Measurements from ENCODE around the gene AKIRIN2.
A peak's percentile ranks its signal among the peaks of the same experiment; 100 is the strongest.

AKIRIN2 gene

DNA sequence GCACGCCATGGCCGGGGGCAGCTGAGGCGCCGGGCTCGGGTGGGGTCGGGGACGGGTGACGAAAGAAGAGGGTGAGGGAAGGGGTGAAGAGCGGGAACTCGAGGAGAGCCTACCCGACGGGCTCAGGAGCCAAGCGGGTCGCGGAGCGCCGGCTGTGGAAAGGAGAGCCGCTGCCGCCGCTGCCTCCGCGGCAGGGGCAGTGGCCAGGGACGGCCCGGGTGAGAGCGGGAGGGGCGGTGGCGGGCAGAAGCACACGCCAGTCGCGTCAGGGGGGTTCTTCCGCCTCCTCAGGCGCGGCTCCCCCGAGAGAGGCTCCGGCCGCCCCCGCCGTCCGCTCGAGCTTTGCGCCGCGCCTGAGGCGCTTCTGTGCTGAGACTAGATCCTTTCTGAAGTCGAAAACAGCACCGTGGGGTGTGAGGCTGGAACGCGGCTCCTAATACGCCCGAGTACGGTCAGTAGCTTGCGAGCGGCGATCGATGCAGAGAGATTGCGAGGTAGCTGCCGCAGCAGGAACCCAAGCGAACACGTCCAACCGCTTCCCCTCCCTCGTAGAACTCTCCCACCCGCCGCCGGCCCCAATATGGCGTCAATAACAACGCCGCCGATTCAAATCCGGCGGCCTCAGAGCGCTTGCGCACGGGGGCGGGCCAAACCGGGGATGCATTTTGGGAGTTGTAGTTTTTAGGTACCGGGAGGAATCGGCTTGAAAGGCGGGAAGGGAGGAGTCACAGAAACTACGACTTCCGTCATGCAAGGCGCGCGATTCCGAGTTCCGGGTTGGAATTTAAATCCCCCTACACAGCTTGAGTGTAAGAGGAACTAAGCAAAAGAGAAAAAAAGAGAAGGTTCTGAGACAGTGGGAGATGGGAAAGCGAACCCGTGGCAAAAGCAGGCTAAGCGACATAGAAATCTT, at the start of gene AKIRIN2:
AKIRIN2 (minus strand) TSS at position 558 of the 913 bp plus-strand sequence; CDS start at position 9, 549 bp downstream.
- Histone ChIP-seq H3K4me3 (ENCODE audit: low read depth, low read length) (peak within 1 kb of the TSS; percentile 87), H3K9me3 (ENCODE audit: control insufficient read depth, insufficient read depth, low read depth, low read length) (no peaks in the 10 kb centered on the region), H3K4me1 (ENCODE audit: control insufficient read depth, insufficient read depth, low read length) (peaks cover 12% of the 10 kb centered on the region), H3K27ac (ENCODE audit: low read depth, low read length) (peak within 1 kb of the TSS; percentile 95), H3K27me3 (ENCODE audit: control insufficient read depth, insufficient read depth, low read length) (no peaks in the 10 kb centered on the region), H3K9ac (ENCODE audit: low read length) (peak within 1 kb of the TSS; percentile 96), H3K36me3 (ENCODE audit: control insufficient read depth, insufficient read depth, low read length) (peaks cover 21% of the 10 kb centered on the region)

DNA sequence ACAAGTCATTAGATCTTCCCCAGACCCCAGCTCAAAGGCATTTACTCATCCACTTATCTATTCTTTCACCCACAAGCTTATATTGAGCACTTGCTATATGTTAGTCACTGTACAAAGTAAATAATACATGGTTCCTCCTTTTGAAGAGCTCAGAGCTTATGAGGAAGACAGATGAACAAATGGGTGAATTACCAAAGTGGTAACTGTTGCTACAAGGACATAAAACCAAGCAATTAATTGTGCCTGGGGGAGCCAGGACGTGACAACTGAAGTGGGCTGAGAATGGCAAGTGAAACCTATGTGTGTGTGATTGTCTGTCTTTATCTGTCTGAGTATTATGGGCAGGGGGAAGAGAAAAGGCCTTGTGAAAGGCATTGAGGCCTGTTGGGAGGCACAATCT, 45.6 kb upstream of the AKIRIN2 start:
- Histone ChIP-seq H3K27ac (ENCODE audit: low read depth, low read length) (no peak overlapping the region), H3K9ac (ENCODE audit: low read length) (no peak overlapping the region), H3K4me1 (ENCODE audit: control insufficient read depth, insufficient read depth, low read length) (no peaks in the 10 kb centered on the region)

DNA sequence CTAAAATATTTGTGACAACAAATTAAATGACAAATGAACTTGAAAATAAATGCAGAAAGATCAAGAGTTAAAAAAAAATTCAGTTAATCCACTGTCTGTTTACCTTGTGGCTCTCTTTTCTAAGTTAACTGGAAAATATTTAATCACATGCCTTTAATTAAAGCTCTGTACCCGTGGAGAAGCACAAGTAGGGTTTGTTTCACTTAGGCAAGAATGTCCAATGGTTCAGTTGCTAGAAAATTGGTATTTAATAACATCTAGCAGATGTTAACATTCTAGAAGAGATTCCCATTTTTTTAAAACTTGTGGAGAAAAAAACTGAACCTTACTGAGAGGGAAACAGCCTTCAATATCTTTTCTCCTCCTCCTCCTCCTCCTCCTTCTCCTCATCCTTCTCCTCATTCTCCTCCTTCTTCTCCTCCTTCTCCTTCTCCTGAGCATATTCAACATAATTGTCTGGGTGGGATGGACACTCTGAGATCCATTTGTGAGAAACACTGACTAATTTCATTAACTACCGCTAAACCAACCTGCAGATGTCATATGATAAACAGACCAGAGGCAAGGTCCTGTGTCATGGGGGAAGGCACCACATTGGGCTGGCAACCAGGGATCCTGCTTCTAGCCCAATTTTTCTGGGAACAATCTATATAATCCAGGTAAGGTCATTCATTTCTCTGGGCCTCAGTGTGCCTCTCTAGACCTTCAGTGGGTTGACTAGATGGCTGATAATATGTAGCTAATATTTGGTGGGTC, 44.1 kb upstream of the AKIRIN2 start:
- no peak overlapping the region for H3K9ac ChIP-seq (ENCODE audit: low read length)
- H3K4me1 ChIP-seq (ENCODE audit: control insufficient read depth, insufficient read depth, low read length): no peaks in the 10 kb centered on the region
- no peaks in the 10 kb centered on the region for H3K36me3 ChIP-seq (ENCODE audit: control insufficient read depth, insufficient read depth, low read length)
- H3K4me3 ChIP-seq (ENCODE audit: low read depth, low read length): no peak overlapping the region
- H3K9me3 ChIP-seq (ENCODE audit: control insufficient read depth, insufficient read depth, low read depth, low read length): no peaks in the 10 kb centered on the region
- no peaks in the 10 kb centered on the region for H3K27me3 ChIP-seq (ENCODE audit: control insufficient read depth, insufficient read depth, low read length)
- H3K27ac ChIP-seq (ENCODE audit: low read depth, low read length): no peak overlapping the region

More for the DNA sequence above, 45.6 kb upstream of the AKIRIN2 start:
- Histone ChIP-seq H3K9me3 (ENCODE audit: control insufficient read depth, insufficient read depth, low read depth, low read length) (no peaks in the 10 kb centered on the region), H3K4me3 (ENCODE audit: low read depth, low read length) (no peak overlapping the region), H3K27me3 (ENCODE audit: control insufficient read depth, insufficient read depth, low read length) (no peaks in the 10 kb centered on the region), H3K36me3 (ENCODE audit: control insufficient read depth, insufficient read depth, low read length) (no peaks in the 10 kb centered on the region)

DNA sequence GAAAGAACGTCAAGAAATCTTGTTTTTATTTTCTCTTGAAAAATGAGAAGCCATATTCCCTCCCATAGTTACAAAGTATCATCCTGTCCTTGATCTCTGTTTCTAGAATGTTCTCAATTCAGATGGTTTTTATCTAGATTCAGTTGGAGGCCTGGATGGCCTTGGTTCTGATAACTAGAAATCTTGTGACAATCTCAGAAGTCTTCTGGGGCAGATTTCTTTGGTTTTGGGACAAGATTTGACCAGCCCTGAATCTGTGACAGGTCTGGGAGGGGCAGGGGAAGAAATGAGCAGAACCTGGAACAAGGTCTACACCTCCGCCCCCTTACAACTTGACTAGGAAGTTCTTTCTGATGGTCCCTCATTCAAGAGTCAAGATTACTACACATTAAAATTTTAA, 41.4 kb upstream of the AKIRIN2 start:
- Histone ChIP-seq H3K9ac (ENCODE audit: low read length) (no peak overlapping the region), H3K4me3 (ENCODE audit: low read depth, low read length) (no peak overlapping the region), H3K27me3 (ENCODE audit: control insufficient read depth, insufficient read depth, low read length) (no peaks in the 10 kb centered on the region), H3K36me3 (ENCODE audit: control insufficient read depth, insufficient read depth, low read length) (no peaks in the 10 kb centered on the region), H3K27ac (ENCODE audit: low read depth, low read length) (no peak overlapping the region), H3K4me1 (ENCODE audit: control insufficient read depth, insufficient read depth, low read length) (no peaks in the 10 kb centered on the region), H3K9me3 (ENCODE audit: control insufficient read depth, insufficient read depth, low read depth, low read length) (no peaks in the 10 kb centered on the region)

DNA sequence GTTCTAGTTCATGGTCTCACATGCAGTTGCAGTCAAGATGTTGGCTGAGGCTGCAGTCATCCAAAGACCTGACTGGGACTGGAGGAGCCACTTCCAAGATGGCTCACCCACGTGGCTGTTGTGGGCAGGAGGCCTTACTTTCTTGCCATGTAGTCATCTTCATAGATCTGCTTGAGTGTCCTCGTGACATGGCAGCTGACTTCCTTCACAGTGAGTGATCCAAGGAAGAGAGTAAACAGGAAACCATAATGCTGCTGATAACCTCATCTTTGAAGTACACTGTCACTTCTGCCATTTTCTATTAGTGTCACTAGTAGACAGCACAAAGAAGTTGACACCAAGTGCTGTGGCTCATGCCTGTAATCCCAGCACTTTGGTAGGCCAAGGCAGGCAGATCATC, 40.1 kb upstream of the AKIRIN2 start:
- Histone ChIP-seq H3K4me1 (ENCODE audit: control insufficient read depth, insufficient read depth, low read length) (no peaks in the 10 kb centered on the region), H3K4me3 (ENCODE audit: low read depth, low read length) (no peak overlapping the region), H3K9ac (ENCODE audit: low read length) (no peak overlapping the region), H3K27ac (ENCODE audit: low read depth, low read length) (no peak overlapping the region), H3K9me3 (ENCODE audit: control insufficient read depth, insufficient read depth, low read depth, low read length) (0 out of 2 replicates have a peak, but pooled peaks cover 3% of the 10 kb centered on the region), H3K27me3 (ENCODE audit: control insufficient read depth, insufficient read depth, low read length) (no peaks in the 10 kb centered on the region), H3K36me3 (ENCODE audit: control insufficient read depth, insufficient read depth, low read length) (no peaks in the 10 kb centered on the region)

DNA sequence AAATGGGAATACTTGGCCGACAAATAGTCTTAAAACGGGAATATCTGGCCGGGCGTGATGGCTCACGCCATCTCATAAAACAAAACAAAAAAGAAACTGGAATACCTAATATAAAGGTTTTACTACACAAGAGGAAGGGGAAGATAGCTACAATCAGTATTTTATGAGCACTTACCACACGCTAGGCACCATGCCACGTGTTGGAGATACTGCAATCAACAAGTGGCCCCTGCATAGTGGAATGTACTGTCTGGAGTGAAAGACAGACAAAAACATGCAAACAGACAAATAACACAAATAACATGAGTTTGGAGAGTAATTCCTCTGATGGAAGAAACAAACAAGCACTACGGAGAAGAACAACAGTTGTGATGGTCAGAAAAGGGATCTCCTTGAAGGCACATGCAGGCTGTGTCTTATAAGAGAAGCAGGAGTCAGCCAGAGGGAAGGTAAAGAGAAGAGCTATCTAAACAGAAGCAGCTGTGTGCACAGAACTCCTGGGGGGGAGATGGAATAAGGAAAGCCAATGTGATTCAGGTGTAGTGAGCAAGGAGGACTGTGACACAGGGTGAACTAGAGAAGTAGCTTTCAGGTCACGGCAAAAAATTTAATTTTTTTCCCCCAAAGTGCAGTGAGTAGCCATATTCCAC, 39.1 kb upstream of the AKIRIN2 start:
- Histone ChIP-seq H3K27ac (ENCODE audit: low read depth, low read length) (no peak overlapping the region), H3K36me3 (ENCODE audit: control insufficient read depth, insufficient read depth, low read length) (no peaks in the 10 kb centered on the region)

DNA sequence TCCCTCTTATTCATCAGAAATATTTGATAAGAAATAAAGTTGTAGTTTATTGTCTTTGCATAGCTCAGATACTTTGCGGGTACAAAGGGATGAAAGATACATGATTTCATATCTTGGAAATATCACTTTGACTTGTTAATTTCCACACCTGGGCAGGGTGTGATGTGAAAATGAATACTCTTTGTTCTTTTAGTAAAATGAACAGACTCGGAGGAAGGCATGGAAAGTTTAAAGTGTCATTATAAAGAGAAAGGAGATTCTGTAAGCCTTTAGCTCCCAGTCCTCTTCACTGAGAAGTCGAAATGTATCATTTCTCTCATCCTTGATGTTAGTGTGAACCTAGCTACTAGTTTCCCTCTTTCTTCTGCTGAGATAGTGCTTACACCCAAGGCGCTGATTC, 36.7 kb upstream of the AKIRIN2 start:
- no peak overlapping the region for H3K27ac ChIP-seq (ENCODE audit: low read depth, low read length)
- no peaks in the 10 kb centered on the region for H3K4me1 ChIP-seq (ENCODE audit: control insufficient read depth, insufficient read depth, low read length)
- H3K36me3 ChIP-seq (ENCODE audit: control insufficient read depth, insufficient read depth, low read length): no peaks in the 10 kb centered on the region
- H3K9me3 ChIP-seq (ENCODE audit: control insufficient read depth, insufficient read depth, low read depth, low read length): peaks cover 13% of the 10 kb centered on the region; the same call in 1 of the 2 replicates
- no peaks in the 10 kb centered on the region for H3K27me3 ChIP-seq (ENCODE audit: control insufficient read depth, insufficient read depth, low read length)
- no peak overlapping the region for H3K4me3 ChIP-seq (ENCODE audit: low read depth, low read length)
- H3K9ac ChIP-seq (ENCODE audit: low read length): no peak overlapping the region

More for the DNA sequence above, 39.1 kb upstream of the AKIRIN2 start:
- H3K4me3 ChIP-seq (ENCODE audit: low read depth, low read length): no peak overlapping the region
- 0 out of 2 replicates have a peak, but pooled peaks cover 6% of the 10 kb centered on the region for H3K9me3 ChIP-seq (ENCODE audit: control insufficient read depth, insufficient read depth, low read depth, low read length)
- H3K27me3 ChIP-seq (ENCODE audit: control insufficient read depth, insufficient read depth, low read length): no peaks in the 10 kb centered on the region
- H3K9ac ChIP-seq (ENCODE audit: low read length): no peak overlapping the region
- no peaks in the 10 kb centered on the region for H3K4me1 ChIP-seq (ENCODE audit: control insufficient read depth, insufficient read depth, low read length)

DNA sequence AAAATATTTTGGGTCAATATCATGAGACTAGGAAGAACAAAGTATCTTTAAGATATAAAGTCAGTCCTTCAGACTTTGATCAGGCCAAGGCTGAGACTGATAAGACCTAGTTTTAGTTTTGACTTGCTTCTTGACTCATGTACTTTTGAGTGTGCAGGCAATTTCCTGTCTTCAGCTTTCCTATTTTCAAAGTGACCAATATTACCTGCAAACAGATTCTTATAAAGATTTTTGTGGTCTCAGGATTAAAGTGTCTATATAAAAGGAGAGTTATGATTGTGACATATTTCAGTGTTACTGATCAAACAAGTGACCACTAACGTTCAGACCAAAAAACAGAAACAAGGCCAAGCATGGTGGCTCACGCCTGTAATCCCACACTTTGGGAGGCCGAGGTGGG, 36.0 kb upstream of the AKIRIN2 start:
- H3K27me3 ChIP-seq (ENCODE audit: control insufficient read depth, insufficient read depth, low read length): no peaks in the 10 kb centered on the region
- no peak overlapping the region for H3K4me3 ChIP-seq (ENCODE audit: low read depth, low read length)
- no peak overlapping the region for H3K9ac ChIP-seq (ENCODE audit: low read length)
- no peaks in the 10 kb centered on the region for H3K4me1 ChIP-seq (ENCODE audit: control insufficient read depth, insufficient read depth, low read length)
- H3K9me3 ChIP-seq (ENCODE audit: control insufficient read depth, insufficient read depth, low read depth, low read length): peaks cover 13% of the 10 kb centered on the region; the same call in 1 of the 2 replicates
- H3K27ac ChIP-seq (ENCODE audit: low read depth, low read length): no peak overlapping the region
- H3K36me3 ChIP-seq (ENCODE audit: control insufficient read depth, insufficient read depth, low read length): no peaks in the 10 kb centered on the region

DNA sequence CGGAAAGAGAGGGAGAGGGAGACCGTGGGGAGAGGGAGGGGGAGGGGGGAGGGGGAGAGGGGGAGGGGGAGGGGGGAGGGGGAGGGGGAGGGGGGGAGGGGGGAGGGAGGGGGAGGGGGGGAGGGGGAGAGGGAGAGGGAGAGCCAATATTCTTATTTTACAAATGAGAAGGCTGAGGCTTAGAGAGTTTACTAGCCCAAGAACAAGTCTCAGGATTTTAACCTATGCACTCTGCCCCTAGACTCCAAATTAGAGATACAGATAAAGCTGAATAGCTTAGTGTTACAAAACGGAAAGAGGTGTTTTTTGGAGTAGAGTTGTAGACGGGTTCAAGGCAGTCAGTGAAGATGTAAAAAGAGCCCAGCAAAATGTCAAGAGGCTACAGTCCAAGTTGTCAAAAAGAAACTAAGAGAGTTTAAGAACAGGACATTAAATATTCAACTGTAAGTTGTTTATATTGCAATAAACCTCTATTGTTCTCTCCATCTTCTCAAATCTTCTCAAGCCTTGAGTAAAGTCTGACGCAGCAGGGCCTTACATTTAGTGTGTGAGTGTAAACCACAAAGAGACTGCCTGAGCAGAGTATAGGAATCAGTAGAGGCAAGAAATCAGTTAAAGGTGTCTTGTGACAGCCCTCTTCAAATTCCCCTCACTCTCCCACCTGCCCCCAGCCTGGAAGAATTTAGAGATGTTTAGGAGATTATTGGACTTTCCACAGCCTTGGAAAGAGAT, 34.9 kb upstream of the AKIRIN2 start:
- no peak overlapping the region for H3K9ac ChIP-seq (ENCODE audit: low read length)
- no peaks in the 10 kb centered on the region for H3K4me1 ChIP-seq (ENCODE audit: control insufficient read depth, insufficient read depth, low read length)
- no peaks in the 10 kb centered on the region for H3K27me3 ChIP-seq (ENCODE audit: control insufficient read depth, insufficient read depth, low read length)
- H3K27ac ChIP-seq (ENCODE audit: low read depth, low read length): no peak overlapping the region
- no peaks in the 10 kb centered on the region for H3K36me3 ChIP-seq (ENCODE audit: control insufficient read depth, insufficient read depth, low read length)
- no peak overlapping the region for H3K4me3 ChIP-seq (ENCODE audit: low read depth, low read length)
- peaks cover 13% of the 10 kb centered on the region; the same call in 1 of the 2 replicates for H3K9me3 ChIP-seq (ENCODE audit: control insufficient read depth, insufficient read depth, low read depth, low read length)

DNA sequence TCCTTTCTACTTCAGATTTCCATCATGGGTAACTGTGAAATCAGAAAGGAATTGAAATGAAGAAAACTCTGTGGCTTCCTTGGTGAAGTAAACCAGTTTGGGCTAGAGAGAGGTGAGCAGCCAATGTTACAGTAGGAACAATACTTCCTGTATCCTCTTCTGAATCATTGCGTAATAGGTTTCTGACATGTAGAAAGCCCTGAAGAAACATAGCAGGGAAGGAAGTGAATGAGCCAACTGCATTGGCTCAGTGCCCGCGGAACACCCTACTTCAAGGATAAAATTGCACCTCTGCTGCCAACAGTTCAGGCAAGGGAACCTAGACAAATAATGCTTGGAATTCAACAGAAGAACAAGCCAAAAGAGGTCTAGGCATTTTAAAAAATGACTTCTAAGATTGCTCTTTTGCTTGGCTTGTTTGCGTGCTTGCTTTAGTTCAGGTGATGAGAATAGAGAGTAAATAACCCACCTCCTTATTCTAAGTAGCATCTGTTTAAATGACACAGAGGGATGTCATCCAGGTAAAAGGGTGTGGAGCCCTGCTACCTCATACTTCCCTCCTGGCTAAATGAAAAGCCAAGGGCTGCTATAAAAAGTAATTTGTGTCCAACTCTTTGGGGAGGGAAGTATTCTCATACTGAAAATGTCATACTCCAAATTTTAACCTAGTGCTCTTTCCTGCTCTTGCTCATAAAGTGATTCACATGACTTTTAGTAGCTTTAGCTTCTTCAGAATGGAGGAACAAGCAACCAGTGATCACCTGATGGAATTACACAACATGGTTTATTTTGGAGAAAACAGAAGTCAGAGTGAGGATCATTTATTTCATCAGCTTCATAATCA, 30.0 kb upstream of the AKIRIN2 start:
- Histone ChIP-seq H3K9ac (ENCODE audit: low read length) (no peak overlapping the region), H3K4me3 (ENCODE audit: low read depth, low read length) (no peak overlapping the region), H3K9me3 (ENCODE audit: control insufficient read depth, insufficient read depth, low read depth, low read length) (peaks cover 9% of the 10 kb centered on the region; the same call in 1 of the 2 replicates), H3K36me3 (ENCODE audit: control insufficient read depth, insufficient read depth, low read length) (no peaks in the 10 kb centered on the region), H3K4me1 (ENCODE audit: control insufficient read depth, insufficient read depth, low read length) (no peaks in the 10 kb centered on the region), H3K27ac (ENCODE audit: low read depth, low read length) (no peak overlapping the region), H3K27me3 (ENCODE audit: control insufficient read depth, insufficient read depth, low read length) (no peaks in the 10 kb centered on the region)
